K562 (cell line): ENCODE results near the gene TGFA. TPM values are rescaled to one million over a fixed set of nuclear protein-coding genes. Genes with fewer than 3 reads are reported as not detected.

Experiments used
- BRF1 ChIP-seq: IDR thresholded peaks from 3 replicates; pipeline ENCODE4 v1.6.1; 2011; ENCODE audit warnings: borderline replicate concordance, mild to moderate bottlenecking; ENCODE audit not compliant: insufficient read length; ENCODE audit errors: extremely low read depth
- CREM ChIP-seq: IDR thresholded peaks from 2 replicates; pipeline ENCODE4 v1.6.1; 2014; ENCODE audit warnings: antibody characterized with exemption, low read depth
- ZNF311 ChIP-seq: fragments of 250-450 bp; sonication (Bioruptor Pico); IDR thresholded peaks from 2 replicates; pipeline ENCODE4 v1.4.0; 2020; ENCODE audit warnings: mild to moderate bottlenecking, moderate library complexity
- ZNF551 ChIP-seq: fragments of 250-450 bp; sonication (Bioruptor Pico); IDR thresholded peaks from 2 replicates; pipeline ENCODE4 v1.5.0; 2021; ENCODE audit warnings: mild to moderate bottlenecking, moderate library complexity
- polyA plus RNA-seq, 8 experiments: library from polyadenylated mRNA; depleted of rRNA in 4 of 8; stranded (reverse) in 5 of 8; unstranded in 3 of 8; fragments of >200 nt; fragmentation: Nextera tagmentation in 2 of 8; fragmentation: Illumina TruSeq in 1 of 8; extraction: Ambion mirVana in 2 of 8; extraction: Trizol in 1 of 8; gene quantifications; 2 replicates each; pipeline versions ENCODE4 v1.2.1 to v1.2.3, GENCODE V29; 2011 to 2014; ENCODE audit warnings: inconsistent platforms in 1 of 8, missing spikeins in 1 of 8
- total RNA-seq, 7 experiments: library from RNA; depleted of rRNA in 6 of 7; stranded (reverse); fragments of >200 nt in 6 of 7; fragmentation: Illumina TruSeq in 2 of 7; extraction: Trizol in 2 of 7; gene quantifications; 2 replicates each; pipeline versions ENCODE4 v1.2.1 to v1.2.3, GENCODE V29; 2011 to 2021; ENCODE audit warnings: low replicate concordance in 1 of 7
- TF ChIP-seq, protein P1 (sequence below): sonication (generic); formaldehyde crosslinking; IDR thresholded peaks from 2 replicates; pipeline ENCODE4 v1.8.1; 2023; ENCODE audit warnings: mild to moderate bottlenecking, missing genetic modification reagents
- TF ChIP-seq, protein P2 (sequence below): fragments of 250-450 bp; sonication (Bioruptor Pico); IDR thresholded peaks from 2 replicates; pipeline ENCODE4 v1.5.0; 2020; ENCODE audit warnings: mild to moderate bottlenecking, borderline replicate concordance
- TF ChIP-seq, protein P3 (sequence below): sonication (generic); formaldehyde crosslinking; IDR thresholded peaks from 2 replicates; pipeline ENCODE4 v1.8.1; 2022; ENCODE audit warnings: missing genetic modification reagents

TGFA gene
- total and polyA plus RNA-seq, 9 of the 15 experiments (the other 6 are each of a cell fraction or from before 2014, with no cell fraction given): not detected

DNA sequence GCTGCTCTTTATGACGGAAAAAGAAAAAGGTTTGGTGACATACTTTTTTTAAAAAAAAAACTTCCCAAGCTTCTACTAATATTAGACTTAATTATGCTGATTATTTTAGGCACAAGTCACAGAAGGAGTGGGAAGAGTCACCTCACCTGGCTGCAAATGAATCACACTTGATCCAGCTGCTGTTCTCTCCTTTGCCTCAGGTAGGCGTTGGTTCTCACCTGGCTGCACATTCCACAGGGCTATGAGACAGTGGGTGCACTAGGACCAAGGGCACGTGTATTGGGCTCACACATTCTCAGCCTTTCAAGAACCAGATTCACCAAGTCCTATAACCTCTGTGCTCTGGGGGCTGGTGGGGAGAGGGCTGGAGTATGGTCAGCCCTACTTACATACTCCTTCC lies 93.3 kb downstream of the TGFA start (continued):
- TF ChIP-seq ZNF311 (CRISPR knock-in tag): no peak
- TF ChIP-seq CREM: no peak
- TF ChIP-seq, protein P1, sequence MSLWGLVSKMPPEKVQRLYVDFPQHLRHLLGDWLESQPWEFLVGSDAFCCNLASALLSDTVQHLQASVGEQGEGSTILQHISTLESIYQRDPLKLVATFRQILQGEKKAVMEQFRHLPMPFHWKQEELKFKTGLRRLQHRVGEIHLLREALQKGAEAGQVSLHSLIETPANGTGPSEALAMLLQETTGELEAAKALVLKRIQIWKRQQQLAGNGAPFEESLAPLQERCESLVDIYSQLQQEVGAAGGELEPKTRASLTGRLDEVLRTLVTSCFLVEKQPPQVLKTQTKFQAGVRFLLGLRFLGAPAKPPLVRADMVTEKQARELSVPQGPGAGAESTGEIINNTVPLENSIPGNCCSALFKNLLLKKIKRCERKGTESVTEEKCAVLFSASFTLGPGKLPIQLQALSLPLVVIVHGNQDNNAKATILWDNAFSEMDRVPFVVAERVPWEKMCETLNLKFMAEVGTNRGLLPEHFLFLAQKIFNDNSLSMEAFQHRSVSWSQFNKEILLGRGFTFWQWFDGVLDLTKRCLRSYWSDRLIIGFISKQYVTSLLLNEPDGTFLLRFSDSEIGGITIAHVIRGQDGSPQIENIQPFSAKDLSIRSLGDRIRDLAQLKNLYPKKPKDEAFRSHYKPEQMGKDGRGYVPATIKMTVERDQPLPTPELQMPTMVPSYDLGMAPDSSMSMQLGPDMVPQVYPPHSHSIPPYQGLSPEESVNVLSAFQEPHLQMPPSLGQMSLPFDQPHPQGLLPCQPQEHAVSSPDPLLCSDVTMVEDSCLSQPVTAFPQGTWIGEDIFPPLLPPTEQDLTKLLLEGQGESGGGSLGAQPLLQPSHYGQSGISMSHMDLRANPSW (CRISPR knock-in tag): no peak
- TF ChIP-seq, protein P2, sequence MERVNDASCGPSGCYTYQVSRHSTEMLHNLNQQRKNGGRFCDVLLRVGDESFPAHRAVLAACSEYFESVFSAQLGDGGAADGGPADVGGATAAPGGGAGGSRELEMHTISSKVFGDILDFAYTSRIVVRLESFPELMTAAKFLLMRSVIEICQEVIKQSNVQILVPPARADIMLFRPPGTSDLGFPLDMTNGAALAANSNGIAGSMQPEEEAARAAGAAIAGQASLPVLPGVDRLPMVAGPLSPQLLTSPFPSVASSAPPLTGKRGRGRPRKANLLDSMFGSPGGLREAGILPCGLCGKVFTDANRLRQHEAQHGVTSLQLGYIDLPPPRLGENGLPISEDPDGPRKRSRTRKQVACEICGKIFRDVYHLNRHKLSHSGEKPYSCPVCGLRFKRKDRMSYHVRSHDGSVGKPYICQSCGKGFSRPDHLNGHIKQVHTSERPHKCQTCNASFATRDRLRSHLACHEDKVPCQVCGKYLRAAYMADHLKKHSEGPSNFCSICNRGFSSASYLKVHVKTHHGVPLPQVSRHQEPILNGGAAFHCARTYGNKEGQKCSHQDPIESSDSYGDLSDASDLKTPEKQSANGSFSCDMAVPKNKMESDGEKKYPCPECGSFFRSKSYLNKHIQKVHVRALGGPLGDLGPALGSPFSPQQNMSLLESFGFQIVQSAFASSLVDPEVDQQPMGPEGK (CRISPR knock-in tag): no peak
- no peak for TF ChIP-seq ZNF551 (CRISPR knock-in tag)
- TF ChIP-seq BRF1: no peak
- TF ChIP-seq, protein P3, sequence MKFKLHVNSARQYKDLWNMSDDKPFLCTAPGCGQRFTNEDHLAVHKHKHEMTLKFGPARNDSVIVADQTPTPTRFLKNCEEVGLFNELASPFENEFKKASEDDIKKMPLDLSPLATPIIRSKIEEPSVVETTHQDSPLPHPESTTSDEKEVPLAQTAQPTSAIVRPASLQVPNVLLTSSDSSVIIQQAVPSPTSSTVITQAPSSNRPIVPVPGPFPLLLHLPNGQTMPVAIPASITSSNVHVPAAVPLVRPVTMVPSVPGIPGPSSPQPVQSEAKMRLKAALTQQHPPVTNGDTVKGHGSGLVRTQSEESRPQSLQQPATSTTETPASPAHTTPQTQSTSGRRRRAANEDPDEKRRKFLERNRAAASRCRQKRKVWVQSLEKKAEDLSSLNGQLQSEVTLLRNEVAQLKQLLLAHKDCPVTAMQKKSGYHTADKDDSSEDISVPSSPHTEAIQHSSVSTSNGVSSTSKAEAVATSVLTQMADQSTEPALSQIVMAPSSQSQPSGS: no peak
